Measurements from ENCODE around the gene MAP3K14.
A peak's percentile ranks its signal among the peaks of the same experiment; 100 is the strongest.

Gene MAP3K14

DNA sequence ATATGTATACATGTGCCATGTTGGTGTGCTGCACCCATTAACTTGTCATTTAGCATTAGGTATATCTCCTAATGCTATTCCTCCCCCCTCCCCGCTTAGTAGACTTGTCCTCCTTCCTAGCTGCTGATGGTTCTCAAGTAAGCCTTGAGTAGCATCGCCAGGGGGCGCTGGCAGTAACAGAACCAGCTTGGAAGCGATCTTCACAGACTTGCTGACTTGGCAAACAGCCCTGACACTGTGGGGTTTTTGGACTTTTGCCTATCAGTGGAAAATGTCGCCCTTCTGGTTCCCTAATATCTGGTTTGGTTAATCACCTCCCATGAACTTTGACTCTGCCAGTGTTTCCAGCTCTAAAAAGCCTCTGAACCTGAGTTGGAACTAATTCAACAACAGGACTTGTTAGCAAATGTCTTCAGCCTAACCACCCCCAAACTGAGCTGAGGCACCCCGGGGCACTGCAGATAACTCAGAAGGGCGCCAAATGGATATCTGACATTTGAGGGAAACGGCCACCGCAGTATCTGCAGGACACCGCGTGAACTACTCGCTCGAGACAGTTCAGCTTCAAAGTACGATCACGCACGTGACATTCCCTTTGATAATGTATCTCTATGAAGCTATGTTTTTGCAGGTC lies 39.5 kb downstream of the MAP3K14 start:
- DNase-seq, result peak; percentile 59

DNA sequence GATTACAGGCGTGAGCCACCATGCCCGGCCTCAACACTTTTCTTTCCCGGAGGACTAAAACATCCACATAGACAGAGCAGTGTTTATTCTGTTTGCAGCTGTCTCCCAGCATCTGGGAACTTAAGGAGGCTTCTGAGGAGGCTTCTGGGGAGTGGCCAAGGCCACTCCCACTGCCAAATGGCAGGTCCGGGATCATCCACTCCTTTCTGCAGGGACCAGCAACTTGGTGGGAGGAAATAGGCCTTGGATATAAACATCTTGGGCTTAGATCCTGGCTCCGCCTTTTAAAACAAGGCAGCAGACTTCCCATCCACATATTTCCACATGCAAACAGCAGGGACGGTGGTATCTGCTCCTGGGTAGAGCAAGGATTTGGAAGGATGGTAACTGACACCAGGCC lies 40.8 kb downstream of the MAP3K14 start:
- no peak for DNase-seq

DNA sequence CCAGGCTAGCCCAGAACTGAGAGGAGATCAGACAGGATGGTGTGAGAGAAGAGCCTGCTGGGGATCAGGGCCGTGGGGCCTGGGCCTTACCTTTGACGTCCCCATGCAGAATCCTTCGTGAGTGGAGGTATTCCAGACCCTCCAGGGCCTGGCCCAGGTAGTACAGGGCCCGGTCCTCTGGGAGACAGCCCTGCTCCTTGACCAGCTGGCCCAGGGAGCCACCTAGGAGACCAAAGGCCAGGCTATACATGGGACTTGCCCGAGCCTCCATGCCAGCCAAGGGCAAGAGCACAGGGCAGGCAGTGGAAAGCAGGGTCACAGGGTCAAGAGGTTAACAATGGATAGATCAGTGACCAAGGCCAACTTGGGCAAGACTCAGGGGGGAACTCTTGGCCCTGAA lies 42.8 kb downstream of the MAP3K14 start:
- DNase-seq, result no peak

DNA sequence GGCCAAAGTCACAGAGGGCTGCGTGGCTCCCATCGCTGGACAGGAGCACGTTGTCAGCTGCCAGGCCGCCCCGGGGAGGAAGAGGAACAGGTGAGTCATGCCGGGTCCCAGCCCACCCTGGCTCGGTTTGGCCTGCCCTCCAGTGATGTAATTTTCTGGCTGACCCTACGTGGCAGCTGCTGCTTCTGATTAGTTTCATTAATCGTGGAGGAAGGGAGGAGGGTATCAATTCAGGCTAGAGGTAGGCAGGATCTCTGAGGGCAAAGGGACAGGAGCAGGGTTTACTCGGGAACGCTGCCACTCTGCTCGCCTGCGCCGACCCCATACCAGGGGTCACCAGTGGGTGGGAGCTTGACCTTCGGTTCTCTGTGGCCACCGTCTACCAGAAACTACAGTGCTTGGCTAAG lies 43.3 kb downstream of the MAP3K14 start:
- no peak for DNase-seq

DNA sequence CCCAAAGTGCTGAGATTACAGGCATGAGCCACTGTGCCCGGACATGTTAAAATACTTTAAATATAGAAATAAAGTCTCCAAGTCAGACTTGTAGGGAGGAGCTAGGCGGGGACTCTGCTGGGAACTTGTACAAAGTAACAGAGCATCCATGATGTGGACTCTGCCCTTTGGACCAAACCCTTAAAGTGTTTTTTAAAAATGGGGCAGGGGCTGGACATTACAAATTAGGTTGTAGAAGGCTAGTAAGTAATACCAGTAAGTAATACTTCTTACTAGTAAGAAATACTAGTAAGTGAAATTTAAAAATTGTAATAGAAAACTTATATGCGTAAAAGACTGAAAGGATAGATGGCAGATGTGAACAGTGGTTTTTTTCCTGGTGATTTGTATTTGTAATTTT lies 45.2 kb downstream of the MAP3K14 start:
- DNase-seq, result no peak

DNA sequence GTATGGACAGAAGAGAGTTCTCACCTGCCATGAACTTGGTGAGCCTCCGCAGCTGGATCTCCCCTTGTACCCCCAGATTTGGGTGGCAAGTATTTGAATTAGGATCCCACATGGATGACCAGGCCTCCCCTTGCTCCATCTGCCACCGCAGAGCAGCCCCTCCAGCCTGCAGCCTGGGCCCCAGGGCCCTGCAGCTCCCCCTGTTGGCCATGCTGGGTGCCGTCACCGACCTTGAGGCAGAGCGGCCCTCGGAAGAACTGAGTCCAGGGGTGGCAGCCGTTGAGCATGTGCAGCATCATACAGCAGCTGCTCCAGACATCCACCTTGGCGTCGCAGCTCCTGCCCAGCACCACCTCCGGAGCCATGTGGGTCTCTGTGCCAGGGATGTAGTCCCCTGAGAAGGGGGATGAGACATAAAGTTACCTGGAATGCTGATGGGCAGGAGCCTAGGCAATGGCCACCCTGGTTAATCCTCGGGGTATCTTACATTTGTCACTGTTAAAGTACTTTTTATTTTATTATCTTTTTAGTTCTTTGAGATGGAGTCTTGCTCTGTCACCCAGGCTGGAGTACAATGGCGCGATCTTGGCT lies 45.9 kb downstream of the MAP3K14 start:
- no peak for DNase-seq

DNA sequence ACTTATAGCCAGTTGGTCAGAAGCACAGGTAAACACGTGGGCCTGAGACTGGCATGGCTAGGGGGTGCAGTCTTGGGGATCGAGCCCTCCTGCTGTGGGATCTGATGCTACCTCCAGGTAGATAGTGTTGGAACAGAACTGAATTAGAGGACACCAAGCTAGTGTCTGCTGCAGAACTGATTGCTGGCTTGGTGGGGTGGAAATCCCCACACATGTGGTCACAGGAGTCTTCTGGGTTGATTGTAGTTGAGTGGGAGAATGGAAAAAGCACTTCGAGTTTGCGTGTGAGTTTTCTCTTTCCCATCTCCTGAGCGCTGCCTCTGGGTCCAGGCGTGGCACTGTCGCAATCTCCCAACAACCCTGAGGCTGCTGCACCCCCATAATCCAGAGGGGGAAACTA lies 46.9 kb downstream of the MAP3K14 start:
- no peak for DNase-seq

DNA sequence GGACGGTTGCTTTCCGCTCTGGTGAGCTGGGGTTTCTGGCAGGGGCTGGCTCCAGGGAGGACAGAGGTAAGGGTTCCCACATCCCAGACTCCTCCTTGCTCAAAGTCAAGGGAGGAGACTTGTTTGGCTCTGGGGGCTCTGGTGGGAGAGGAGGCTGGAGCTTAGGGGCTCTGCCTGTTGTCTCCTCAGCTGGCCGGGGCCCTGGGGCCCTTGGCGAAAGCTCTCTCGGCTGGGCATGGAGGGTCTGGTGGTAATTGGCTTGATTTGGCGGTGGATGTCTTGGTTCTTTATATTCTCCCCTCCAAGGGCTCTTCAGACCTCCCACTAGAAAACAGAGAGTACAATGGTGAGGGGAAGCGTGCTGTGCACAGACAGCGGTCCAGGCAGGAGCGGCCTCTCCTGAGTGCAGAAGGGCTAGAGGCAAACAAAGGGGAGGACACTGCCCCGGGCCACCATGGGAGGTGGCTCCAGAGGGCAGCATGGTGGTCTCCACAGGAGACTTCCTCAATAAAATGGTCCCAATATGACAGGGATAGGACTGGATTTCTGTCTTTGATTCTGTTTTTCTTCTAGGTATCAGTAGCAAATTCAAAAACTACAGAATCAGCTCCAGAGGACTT lies 49.3 kb downstream of the MAP3K14 start:
- no peak for DNase-seq

DNA sequence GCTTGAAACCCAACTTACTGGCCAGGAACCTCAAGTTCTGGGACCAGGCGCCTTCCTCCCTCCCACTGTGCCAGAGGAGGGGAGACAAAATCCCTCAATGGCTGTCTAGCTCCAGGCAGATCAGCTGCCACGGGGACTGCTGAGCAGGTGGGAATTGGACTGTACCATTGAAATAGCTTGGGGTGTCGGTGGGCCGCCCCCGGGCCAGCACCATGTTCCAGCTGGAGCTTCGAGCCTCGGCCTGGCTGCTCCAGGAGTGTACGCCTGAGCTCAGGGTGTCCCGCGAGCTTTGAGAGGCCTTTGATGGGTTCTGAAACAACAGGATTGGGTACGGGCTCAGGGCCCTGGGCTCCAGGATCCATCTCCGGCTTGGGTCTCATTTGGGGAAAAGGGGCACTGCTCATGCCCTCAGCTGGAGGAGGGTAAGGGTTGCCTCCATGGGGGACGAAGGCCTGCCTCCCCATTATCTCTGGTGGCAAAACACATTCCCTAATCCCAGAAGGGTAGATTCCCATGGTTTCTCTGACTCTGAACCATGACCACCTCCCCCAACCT lies 50.4 kb downstream of the MAP3K14 start:
- no peak for DNase-seq

DNA sequence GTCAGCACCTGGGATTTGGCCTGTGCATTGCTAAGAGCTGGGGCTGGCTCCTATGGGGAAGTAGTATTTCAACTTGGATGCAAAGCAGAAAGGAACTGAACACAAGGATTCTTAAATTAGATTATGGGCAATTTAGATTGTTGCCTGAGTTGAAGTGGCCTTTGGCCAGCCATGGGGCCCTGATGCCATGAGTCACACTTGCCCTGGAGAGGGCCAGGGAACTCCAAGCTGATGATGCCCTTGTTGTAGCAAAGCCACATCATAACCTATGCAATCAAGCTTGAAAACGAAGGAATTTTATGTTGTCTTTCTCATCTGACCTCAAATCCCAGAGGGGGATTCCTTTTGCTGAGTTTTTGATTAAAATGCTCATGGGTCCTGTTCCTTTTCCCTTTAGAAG lies 51.0 kb downstream of the MAP3K14 start:
- no peak for DNase-seq

DNA sequence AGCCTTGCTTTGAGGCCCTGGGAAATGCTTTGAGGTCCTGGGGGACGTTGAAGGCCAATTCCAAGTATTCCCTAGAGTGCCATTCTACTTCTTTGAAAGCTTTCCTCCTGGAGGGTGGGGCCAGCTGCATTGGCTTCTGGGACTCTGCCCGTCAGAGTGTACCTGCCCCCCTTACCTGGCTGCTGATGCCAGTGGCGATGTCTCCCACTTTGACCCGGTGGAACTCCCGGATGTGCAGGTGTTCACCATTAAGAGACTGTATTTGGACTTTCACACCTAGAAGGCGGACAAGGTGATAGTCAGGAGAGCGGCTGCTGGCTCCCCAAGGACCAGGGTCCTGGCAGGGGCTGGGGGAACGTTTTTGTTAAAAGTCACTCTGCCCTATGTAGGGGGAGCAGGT lies 51.8 kb downstream of the MAP3K14 start:
- DNase-seq, result no peak

DNA sequence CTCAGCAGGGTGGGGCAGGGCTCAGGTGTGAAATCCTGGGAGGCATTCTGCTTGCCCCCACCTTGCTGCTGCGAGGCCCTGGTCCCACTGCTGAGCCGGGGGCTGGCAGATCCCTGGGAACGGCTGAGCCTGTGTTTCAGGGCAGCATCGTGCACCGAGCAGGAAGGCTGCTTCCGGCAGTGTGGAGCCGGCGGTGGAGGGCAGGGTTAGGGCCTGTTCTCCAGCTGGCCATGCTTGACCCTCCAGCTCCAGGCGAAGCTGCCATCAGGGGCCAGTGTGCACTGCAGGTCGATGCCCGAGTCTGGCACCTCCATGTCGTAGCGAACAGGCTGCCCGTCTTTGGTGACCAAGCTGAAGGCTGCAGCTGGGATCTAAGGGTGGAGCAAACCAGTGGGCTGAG lies 52.4 kb downstream of the MAP3K14 start:
- no peak for DNase-seq

DNA sequence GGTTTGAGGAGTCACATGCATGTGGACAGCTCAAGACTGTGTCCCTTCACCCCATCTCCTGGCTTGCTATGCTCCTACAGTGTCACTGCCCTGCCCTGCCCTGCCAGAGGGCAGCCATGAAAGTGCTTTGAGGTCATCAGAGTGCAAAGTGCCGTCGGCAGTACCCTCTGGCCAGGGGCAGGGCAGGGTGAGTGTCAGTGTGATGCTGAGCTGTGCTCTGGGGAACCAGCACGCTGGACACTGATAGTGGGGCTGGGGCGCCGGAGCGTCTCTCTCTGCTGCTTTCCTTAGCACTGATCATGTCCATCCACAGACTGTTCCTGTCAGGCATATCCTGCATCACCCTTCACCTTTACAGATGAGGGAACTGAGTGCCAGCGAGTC lies 53.4 kb downstream of the MAP3K14 start:
- DNase-seq, result no peak

DNA sequence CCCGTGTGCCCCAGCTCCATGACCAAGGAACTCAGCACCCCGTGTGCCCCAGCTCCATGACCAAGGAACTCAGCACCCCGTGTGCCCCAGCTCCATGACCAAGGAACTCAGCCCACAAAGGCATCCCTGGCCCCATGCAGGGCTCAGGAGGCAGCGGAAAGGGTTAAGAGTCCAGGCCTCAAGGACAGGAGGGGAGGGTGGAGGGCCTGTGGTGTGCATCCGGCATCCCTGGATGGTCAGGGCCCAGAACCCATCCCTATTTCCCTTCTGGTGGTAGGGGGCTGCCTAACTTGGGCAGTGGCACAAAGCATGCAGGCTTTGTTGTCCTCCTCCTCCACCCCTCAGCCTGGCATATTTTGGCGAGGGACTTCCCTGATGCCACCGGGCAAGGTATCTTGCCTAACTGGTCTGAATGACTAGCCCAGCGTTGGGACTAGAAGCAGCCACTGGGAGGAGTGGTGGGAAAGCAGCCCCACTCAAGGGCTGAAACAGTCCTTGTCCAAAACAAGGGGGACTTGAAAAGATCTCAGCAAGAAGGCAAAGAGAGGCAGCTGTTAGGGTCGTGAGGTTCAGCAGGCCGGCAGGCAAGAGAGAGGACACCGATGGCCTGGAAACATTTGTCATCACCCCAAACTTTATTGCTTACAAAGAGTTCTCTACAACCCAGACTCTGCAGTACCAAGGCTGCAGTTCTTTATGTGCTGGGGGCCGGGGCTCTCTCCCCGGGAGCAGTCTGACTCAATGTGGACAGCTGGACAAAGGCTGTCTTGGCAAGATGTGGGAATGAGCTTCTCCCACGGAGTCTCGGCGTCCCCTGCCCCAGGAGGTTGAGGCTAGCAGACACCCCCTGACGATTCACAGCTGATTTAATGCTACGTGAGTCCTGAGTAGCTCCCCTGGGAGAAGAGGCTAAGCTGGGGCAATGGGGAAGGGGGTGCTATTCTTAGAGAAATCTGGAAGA lies 54.0 kb downstream of the MAP3K14 start:
- no peak for DNase-seq

DNA sequence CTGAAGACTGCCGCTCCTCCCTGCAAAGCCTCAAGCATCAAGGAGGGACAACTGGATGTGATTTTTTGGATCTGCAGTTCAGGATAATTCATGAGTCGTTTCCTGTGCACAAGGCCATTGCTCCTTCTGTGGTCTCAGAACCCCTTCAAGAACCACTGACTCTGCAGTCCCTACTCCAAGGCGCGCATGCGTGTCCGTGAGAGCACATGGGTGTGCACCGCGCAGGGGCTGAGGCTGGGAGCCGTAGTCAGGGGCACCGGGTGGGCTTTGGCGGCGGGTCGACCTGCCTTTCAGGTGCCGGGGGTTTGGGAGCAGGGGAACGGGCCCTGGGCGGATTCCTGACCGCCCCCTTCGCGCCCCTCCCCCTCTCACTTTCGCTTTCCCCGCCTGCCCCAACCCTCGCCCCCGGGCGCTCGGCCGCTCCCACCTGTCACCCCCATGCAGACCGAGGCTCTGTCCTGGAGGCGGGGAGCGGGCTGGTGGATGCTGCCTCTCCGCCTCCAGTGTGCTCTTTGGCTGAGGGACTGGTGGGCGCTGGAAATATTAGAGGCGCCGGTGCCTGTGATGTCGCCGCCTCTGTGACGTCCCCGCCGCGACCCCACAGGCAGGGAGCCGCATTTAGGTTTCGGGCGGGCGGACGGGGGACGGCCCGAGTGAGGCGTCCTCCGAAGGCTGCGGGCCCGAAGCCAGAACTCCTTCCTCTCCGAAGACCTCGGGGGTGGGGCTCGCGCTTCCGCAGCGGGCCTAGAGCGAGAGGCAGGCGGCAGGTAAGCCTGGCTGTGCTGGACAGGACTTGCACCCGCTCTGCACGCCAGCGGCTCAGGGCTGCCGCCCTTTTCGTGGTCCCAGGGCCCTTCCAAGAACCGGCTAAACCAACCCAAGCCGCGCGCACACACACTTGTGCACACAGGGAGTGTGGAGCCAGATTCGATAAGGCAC lies 55.0 kb downstream of the MAP3K14 start, which contains the start of gene SPATA32:
TSS of gene SPATA32 (minus strand) at position 518 of the 939 bp plus-strand sequence. CDS start at position 440, 78 bp downstream.
- DNase-seq, result no peak

DNA sequence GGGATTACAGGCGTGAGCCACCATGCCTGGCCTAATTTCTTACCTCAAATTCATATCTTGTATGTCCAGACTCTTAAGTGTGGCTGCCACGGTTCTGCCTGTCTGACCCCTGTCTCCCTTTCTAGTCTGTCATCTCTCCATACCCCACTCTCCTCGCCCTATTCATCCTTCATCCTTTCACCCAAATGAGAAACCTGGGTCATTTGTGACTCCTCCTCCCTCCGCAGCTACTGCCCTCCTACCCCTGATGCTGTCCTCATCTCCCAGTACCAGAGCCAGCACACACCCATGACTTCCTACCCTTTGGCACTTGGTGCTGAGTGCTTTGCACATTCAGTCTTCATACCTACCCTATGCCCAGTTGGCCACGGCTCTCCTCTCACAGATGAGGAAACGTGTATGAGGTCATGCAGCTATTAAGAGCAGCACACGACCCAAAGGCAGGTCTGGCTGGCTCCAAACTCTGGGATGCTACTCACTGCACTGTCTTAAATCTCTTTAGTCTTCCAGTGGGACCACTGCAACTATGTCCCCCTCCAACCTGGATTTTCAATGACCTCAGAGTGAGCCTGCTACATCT lies 56.5 kb downstream of the MAP3K14 start:
- no peak for DNase-seq

DNA sequence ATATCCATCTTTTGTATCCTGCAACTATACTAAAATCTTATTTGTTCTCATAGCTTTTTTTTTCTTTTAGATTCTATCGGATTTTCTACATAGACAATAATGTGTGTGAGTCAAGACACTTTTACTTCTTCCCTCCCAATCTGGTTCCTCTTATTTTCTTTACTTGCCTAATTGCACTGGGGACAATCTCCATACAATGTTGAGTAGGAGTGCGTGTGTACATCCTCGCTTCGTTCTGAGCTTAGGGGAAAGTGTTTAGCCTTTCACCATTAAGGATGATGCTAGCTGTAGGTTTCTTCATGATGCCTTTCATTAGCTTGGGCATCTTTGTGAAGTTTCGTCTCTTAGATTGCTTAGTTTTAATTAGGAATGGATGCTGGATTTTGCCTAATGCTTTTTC lies 57.8 kb downstream of the MAP3K14 start:
- DNase-seq, result no peak

DNA sequence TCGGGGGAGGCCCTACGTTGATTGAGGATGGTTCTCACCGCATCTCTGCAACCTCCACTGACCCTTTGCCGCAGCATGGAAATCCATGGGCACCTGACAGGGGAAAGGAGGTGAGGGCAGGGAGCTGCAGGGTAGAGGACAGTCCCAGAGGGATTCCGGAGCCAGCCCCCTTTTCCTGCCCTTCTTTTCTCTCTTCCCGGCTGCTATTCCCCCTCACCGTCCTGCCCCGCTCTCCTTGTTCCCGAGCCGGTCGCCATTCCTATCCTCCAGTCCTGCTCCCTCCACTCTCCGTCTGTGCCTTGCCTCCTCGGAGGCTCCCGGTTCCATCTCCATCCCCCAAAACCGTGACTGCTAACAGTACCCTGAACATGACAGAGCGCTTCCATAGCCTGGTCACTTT lies 59.7 kb downstream of the MAP3K14 start:
- no peak for DNase-seq

DNA sequence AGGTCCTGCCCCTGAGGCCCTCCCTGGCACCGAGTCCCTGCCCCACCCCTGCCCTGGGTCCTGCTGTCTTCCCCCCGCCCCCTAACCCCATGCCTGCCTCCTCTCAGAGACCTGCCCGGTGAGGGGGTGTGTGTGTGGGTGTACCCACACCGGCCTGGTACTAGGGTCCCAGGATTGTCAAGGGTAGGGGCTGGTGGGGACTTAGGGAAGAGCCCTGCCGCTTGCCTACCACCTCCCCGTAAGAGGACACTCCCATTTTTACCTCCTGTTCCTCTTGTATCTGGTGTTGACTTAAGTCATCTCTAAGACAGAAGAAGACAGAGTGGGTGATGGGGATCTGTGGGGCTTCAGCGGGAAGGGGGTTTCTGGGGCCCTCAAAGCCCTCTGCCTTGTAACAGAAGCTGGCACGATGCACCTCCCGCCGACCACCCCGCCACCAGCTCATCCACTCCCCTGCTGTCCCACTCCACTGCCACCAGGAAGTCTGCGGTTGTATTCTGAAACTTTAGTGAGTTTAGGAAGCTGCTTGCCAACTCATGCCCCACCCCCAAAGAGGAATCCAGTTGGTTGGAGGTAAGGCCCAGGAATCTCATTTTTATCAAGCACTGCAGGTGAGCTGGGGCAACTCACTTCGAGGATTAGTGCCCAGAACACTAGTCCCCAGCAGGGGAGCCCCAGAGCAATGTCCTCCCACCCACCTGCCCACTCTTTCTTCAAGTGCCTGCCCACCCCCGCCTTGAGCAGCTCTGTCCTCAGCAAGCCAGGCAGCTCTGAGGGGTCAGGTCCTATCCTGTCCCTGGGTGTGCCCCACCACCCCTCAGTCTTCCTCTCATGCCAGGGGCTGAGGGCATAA lies 60.5 kb downstream of the MAP3K14 start:
- DNase-seq, result no peak

DNA sequence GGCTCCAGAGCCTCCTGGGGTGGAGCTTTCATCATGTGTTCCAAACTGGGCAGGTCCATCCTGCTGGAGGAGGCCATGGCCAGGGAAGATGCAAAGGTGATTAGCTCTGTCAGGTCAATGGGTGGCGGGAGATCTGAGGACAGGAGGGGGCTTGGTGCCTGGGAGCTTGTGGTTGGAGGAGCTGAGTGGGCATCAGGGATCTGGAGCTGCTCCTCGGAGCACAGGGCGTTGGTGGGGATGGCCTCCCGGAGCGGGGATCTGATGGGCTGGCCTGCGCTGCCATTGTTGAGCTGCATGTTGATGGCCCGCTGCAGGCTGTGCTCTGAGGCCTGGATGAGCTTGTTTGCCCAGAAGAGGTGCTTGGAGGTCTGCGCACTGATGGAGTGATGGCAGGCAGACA lies 61.5 kb downstream of the MAP3K14 start:
- DNase-seq, result no peak

DNA sequence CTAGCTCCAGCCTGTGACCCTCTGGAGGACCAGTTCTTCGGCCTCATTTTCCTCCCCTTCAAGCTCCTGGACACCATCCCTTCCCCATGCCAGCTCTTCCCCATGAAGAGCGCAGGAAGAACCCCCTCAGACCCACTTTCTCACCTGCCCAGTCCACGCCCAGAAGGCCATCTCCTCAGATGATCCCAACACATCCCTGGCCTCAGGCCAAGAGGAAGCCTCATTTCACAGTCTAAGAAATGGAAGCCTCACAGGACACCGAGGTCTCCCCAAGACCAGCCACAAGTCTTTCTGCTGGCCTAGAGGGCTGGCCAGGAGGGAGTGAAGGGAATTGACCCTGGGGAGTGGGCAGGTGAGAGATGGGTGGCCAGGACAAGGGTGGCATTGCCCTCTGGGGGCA lies 62.9 kb downstream of the MAP3K14 start:
- no peak for DNase-seq

Measured in NCI-H2081 treated with DMSO at 0.1 percent for 48 hours (cell line).